ENCODE data around the gene NPAS3.

The NPAS3 gene

DNA sequence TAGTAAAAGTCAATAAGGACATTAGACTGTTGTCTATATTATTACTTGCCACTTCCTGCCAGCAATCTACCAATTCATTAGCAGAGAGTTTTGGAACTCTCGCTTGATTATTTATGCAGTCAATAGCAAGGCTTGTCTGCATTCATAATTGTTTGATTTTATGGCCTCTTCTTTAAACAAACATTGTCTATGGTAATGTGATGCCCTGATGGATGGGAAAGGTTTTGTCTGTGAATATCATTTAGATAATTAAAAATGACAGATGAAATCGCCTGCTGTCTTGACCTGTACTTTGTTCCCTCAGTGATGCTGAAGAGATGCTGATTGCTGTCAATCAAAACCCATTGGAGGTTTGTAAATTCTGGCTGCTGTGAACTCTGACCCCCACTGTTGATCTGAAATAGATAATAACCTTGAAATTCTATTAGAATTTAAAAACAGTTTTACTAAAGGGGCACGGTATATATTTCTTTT lies 455.3 kb downstream of the NPAS3 start:
- DNase-seq = no peak

GRCh38 chr14:33401311-33401710 lies 462.6 kb downstream of the NPAS3 start:
- DNase-seq = no peak

GRCh38 chr14:33402604-33403003 lies 463.9 kb downstream of the NPAS3 start:
- no peak for DNase-seq

- DNase-seq = no peak
Measured at GRCh38 chr14:33404054-33404453, 465.4 kb downstream of the NPAS3 start.

- DNase-seq = no peak
Measured at GRCh38 chr14:33404964-33405574, 466.4 kb downstream of the NPAS3 start.

GRCh38 chr14:33406766-33407165 lies 468.1 kb downstream of the NPAS3 start:
- no peak for DNase-seq

DNA sequence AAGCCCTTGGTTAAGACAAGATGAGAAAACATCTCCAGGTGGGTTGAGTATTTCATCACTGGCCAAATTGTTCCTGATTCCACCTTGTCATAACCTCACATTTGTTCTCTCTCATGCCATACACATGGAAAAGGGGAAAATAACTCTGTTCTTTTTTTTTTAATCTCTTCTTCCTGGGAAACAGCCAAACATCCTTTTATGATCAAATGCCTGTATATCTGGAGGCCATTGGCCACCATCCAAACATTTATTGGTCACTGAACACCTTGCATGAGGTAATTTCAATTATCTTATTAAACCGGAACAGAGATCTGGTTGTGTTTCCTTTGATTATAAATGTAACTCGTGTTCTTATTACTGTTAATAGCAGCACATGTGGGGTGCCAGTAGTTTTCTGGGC lies 469.6 kb downstream of the NPAS3 start:
- no peak for DNase-seq

- DNase-seq = no peak
Measured at GRCh38 chr14:33412450-33412849, 473.8 kb downstream of the NPAS3 start.

GRCh38 chr14:33413381-33413780 lies 474.7 kb downstream of the NPAS3 start:
- no peak for DNase-seq

- DNase-seq = no peak
Measured at GRCh38 chr14:33414041-33414440, 475.4 kb downstream of the NPAS3 start.

- no peak for DNase-seq
Measured at GRCh38 chr14:33420051-33420627, 481.5 kb downstream of the NPAS3 start.

DNA sequence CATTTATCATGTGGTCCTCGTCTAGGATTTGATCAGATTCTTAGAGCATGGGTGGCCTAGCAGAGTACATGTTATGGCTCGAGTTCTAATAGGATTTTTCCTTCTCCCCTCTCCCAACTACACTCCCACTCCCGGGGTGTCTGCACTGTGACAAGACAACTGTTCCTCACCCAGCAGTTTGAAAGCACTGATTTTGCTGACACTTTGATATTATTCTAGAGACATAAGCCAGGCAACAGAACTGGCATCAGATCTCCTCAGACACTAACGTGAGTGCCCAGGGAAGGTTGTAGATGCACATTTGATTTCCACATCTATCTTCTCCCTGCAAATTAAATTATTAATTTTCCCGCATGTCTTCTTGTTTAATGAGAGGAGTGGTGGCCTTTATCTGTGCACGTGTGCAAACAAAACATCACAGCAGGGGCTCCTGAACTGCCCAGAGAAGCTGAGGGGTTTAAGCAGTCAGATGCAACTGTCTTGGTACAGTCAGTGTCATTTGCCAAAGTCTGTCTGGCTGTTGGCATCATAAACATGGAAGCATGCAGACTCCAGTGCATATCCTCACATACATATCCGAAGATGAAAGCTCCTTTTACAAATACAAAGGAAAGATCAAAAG lies 491.8 kb downstream of the NPAS3 start:
- DNase-seq = no peak

DNA sequence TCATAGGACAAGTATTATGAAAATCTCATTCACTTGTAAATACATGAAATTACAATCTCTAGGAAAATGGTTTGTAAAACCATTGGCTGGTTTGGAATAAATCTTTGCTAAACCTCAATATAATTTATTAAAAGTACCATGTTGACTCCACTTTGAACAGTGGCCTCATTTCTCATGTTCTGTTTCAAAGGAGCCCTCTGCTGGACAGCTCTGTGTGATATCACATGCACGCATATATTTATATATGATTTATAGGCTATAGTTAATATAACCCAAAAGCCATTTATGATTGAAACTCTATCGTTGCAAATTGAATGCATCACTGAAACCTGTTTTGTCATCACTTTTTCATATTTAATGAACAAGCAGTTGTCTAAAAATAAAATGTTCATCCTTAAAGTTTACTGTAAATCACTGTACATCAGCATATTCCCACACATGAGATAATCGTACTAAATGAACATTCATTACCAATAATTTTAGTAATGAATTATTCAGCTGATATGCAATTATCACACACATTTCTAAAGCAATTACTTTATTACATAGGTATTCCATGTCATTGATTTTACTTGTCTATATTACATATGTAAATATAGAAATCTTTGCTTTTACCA lies 493.8 kb downstream of the NPAS3 start:
- no peak for DNase-seq

GRCh38 chr14:33433396-33433795 lies 494.7 kb downstream of the NPAS3 start:
- no peak for DNase-seq

DNA sequence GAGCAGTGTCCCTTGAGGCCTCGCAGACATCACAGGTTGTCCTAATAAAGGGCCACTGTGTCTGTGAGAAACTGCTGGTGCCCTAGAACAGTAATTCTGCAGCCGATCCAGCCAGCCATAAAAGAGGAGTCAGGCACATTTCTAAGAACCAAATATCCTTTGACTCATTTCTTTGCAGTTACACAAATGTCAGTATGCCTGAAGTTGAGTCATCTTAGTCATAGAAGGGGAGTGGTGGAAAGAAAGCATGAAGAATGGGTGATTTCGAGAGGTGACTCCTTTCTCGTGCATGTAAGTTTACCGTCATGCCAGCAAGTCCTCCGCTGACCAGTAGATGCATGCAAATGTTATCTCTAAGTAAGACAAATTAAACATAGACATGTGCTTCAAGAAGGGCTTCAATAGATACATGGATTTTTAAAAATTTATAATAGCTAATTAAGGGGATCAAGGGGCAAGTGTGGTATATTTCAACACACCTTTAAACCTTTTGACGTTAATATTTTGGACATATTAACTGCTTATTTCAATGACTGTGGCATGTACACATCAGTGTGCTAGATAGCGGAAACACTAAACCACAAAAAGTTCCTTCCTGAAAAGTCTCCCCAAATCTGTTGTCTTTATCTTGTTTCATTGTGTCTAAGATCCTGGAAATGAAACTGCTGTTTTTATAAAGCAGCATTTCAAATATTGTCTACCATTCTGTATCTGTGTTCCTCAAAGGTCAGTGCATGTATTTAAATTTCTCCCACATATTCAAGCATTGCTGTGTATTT lies 497.4 kb downstream of the NPAS3 start:
- DNase-seq = no peak

DNA sequence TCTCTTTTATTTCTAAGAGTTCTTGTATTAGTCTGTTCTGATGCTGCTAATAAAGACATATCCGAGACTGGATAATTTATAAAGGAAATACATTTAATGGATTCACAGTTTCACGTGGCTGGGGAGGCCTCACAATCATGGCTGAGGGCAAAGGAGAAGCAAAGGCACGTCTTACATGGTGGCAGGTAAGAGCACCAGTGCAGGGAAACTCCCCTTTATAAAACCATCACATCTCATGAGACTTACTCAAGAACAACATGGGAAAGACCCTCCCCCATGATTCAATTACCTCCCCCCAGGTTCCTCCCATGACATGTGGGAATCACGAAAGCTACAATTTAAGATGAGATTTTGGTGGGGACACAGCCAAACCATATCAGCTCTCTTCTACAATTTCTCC lies 503.0 kb downstream of the NPAS3 start:
- no peak for DNase-seq

DNA sequence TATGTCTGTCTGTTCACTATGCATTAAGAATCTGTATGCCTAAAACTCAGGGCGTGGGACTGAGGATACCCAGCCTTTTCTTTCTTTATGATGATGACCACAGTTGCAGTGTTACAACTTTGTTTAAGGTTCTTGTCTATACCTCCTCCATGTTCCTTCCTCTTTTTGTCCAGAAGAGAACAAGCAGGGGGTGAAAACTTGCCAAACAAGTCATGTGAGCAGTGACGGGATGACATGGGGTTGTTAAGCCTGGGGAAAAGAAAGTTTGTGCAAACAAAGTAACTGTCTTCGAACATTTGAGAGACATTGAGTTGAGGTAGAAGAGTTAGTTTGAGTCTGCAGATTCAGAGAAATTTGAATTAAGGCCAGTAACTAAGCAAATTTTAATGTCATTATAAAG lies 505.5 kb downstream of the NPAS3 start:
- DNase-seq = no peak

- DNase-seq = no peak
Measured at GRCh38 chr14:33449268-33449667, 510.6 kb downstream of the NPAS3 start.

DNA sequence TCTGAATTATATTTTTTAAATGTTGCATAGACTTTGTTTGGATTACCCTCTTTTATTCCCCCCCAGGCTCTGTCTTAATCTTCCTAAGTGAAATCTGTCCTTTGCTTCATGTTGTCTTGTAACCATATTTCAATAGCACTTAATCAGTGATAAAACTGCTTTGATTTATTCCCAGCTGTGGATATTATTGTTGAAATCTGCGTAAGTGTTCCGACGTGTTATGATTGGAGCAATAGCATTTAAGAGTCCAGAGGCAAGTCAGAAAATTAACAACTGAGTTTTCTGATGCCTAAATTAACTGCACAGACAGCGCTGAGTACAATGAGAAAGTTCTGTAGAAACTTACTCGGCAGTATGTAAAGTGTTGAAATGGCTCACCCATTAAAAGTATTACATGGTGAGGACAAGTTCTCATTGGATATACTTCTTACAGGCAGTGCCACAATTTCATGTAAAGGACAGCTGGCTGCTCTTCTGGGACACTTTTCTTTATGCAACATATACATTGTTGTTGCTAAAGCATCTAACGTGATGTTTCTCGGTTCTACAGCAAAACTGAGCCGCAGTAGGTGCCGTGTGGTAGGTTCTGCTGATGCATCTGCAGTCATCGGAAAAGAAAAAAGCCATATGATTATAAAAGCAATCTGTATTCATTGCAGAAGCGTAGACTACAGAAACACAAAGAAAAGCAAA lies 511.2 kb downstream of the NPAS3 start:
- DNase-seq = no peak

- no peak for DNase-seq
Measured at GRCh38 chr14:33450416-33450815, 511.7 kb downstream of the NPAS3 start.

DNA sequence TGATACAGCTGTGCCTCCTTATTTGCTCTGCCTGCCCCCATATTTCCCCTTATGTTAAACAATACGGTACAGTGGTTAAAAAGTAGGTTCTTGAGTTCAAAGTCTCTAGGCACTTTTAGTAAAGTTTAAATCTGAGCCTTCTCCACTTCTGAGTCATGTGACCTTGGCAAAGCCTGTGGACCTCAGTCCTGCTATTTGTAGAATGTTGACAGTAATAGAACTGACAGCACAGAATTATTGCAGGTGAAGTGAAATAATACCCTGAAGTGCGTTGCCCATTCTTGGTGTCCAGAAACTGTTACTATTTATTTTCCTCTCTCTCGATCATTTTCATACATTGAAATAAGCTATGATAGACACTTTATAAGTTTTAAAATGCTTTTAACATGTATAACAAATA lies 512.5 kb downstream of the NPAS3 start:
- DNase-seq = no peak

GRCh38 chr14:33452995-33453394 lies 514.3 kb downstream of the NPAS3 start:
- no peak for DNase-seq
